ENCODE results near the gene SKOR2.

SKOR2 gene

GRCh38 chr18:47263430-47264307 is 12.2 kb upstream of the SKOR2 start:
- TF ChIP-seq, protein P1, sequence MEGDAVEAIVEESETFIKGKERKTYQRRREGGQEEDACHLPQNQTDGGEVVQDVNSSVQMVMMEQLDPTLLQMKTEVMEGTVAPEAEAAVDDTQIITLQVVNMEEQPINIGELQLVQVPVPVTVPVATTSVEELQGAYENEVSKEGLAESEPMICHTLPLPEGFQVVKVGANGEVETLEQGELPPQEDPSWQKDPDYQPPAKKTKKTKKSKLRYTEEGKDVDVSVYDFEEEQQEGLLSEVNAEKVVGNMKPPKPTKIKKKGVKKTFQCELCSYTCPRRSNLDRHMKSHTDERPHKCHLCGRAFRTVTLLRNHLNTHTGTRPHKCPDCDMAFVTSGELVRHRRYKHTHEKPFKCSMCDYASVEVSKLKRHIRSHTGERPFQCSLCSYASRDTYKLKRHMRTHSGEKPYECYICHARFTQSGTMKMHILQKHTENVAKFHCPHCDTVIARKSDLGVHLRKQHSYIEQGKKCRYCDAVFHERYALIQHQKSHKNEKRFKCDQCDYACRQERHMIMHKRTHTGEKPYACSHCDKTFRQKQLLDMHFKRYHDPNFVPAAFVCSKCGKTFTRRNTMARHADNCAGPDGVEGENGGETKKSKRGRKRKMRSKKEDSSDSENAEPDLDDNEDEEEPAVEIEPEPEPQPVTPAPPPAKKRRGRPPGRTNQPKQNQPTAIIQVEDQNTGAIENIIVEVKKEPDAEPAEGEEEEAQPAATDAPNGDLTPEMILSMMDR (conservative IDR thresholded peaks at IDR 0.05; ENCODE audit: low read length) = peak; percentile 49
- H3K4me3 ChIP-seq (ENCODE audit: low read length) = peak overlapping the region; percentile 64

GRCh38 chr18:47263150-47263429 is 11.6 kb upstream of the SKOR2 start:
- TF ChIP-seq, protein P1 (conservative IDR thresholded peaks at IDR 0.05; ENCODE audit: low read length) = no peak
- DNase-seq (ENCODE audit: low read depth) = no peak
- H3K4me3 ChIP-seq (ENCODE audit: low read length) = peak overlapping the region; percentile 64

More at GRCh38 chr18:47263430-47264307, 12.2 kb upstream of the SKOR2 start:
- DNase-seq (ENCODE audit: low read depth) = peak; percentile 26

DNA sequence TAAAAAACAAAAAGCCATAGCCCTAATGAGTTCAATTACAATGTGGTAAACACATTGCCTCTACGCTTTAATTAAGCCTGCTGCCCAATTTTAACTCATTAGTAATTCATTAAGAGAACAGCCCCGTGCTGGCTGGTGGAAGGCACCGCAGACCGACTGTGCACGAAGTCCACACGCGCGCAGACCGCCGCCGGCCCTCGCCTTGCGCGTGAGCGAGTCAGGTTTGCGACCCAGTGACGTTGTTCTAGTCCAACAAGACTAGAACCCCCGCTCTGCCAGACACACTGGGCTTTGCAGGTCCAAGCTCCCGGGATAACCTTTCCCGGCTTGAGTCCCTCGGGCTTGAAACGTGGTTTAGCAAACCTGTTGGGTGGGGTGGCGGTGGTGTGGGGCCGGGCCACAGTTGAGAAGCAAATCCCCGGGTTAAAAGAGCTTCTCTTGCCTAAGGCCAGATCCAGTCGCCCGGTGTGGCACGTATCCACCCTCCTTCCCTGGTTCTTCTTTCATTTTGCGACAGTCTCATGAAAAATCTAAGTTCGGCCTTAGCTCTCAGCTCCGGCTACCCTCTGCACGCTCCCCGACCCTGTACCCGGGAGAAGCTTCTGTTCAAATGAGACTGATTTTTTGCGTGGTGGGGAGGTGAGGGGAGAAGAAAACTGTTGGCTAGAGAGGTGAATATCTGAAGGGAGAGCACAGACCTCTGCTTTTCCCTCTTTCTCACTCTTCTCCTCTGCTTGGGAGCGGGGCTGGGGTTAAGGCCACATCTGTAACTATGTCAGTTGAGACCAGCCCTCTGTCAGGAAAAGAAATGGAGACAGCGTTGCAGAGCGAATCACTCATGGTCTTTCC is 11.1 kb upstream of the SKOR2 start:
- H3K4me3 ChIP-seq (ENCODE audit: low read length) = peak overlapping the region; percentile 64
- no peak for DNase-seq (ENCODE audit: low read depth)
- TF ChIP-seq, protein P1 (conservative IDR thresholded peaks at IDR 0.05; ENCODE audit: low read length) = no peak

GRCh38 chr18:47261902-47262300 is 10.4 kb upstream of the SKOR2 start:
- no peak overlapping the region for H3K4me3 ChIP-seq (ENCODE audit: low read length)
- no peak for DNase-seq (ENCODE audit: low read depth)
- TF ChIP-seq, protein P1 (conservative IDR thresholded peaks at IDR 0.05; ENCODE audit: low read length) = no peak

DNA sequence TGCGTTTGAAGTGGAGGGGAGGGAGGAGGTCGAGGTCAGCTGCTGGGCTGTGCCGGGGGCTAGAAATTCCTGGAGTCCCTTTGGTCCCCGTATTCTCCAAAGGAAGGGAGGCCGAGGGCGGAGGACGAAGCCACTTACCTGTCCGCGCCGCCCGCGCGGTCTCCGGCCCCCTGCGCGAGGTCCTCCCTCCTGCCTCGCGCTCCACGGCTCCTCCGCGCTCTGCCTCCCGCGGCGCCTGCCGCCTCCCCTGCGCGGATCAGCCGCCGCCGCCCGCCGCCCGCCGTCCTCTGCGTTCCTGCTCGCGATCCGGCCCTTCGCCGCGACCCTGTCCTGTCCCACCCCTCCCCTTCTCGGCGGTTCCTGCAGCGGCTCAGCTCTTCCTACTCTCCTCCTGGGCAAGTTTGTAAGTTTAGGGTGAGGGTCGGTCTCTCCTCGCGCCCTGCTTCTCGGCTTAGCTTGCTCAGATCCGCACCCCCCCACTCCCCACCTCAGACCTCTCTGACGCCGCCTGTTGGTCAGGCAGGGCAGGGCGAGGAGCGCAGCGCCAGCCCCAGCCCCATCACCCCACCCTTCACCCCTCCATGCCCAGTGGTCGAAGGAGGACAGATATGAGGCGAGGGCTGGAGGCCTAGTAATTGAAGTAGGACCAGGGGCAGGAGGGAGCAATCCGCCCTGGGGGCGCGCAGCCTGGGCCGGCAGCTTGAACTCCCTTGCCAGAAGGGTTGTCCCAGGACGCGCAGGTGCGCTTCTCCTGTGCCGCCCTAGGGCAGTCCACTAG is 9.7 kb upstream of the SKOR2 start:
- no peak for DNase-seq (ENCODE audit: low read depth)
- no peak overlapping the region for H3K4me3 ChIP-seq (ENCODE audit: low read length)
- TF ChIP-seq, protein P1 (conservative IDR thresholded peaks at IDR 0.05; ENCODE audit: low read length) = no peak

DNA sequence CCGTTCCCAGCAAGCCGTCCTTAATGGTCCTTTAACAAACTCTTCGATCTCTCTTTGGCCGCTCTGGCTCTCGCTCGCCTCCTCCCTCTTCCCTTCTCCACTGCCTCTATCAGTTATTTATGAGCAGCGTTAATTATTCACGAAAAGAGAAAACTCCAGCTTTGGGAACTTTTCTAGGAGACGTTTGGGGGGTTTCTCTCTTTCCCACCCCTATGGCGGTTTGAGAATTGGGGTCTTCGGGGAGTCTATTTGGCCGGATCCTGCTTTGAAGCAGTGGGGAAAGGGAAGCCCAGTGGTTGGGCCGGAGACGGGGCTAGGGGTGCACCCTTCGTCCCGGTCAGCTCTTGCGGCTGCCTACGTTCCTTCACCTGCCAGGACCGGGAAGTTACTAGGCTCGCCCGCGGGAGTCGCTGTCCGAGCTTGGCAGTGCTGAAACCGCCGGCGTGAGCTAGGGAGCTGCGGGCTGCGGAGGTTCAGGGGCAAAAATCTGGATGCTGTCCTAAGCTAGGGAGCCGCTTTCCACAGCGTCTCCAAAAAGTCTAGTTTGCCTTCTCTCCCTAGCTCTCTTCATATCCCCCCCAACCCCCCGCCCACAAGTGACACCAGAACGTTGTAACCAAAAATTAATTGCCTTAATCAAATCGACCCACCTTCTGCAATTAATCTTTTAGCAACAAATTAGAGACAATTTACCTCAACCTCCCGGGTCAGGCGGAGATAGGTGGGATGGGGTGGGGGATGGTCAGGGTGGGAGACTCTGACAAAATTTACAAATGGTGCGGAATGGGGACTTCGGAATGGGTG is 8.9 kb upstream of the SKOR2 start:
- peak; percentile 23 for DNase-seq (ENCODE audit: low read depth)
- TF ChIP-seq, protein P1 (conservative IDR thresholded peaks at IDR 0.05; ENCODE audit: low read length) = no peak
- no peak overlapping the region for H3K4me3 ChIP-seq (ENCODE audit: low read length)
